Gastrocnemius medialis (tissue), 4 donors: Measurements from ENCODE around the gene DPH3. TPM values are rescaled to one million over a fixed set of nuclear protein-coding genes. Genes with fewer than 3 reads are reported as not detected.

ENCODE experiments used
- ATAC-seq, 2 donors: fragments of 150-250 bp; one replicate each; pipeline ENCODE4 v1.9.1; 2016
- DNase-seq, 2 donors: peaks; one replicate each; pipeline ENCODE4 v3.0.0-alpha.2; 2019
- H3K27ac ChIP-seq, 4 donors: fragments of 200-600 bp; sonication (generic); 1 replicate in 1 of 4; 2 replicates in 3 of 4; pipeline ENCODE4 v1.5.1; 2016 to 2018; ENCODE audit warnings: mild to moderate bottlenecking in 2 of 4, moderate library complexity in 1 of 4
- H3K27me3 ChIP-seq, 3 donors: fragments of 200-600 bp; sonication (generic) in 2 of 3; 1 replicate in 1 of 3; 2 replicates in 2 of 3; pipeline versions ENCODE4 v1.5.1 to v1.6.0; 2016 to 2019; ENCODE audit warnings: mild to moderate bottlenecking in 1 of 3, moderate library complexity in 1 of 3
- H3K36me3 ChIP-seq, 2 donors: fragments of 200-600 bp; sonication (generic) in 1 of 2; one replicate each; pipeline ENCODE4 v1.5.1; 2017 to 2018
- H3K4me1 ChIP-seq, 2 donors: fragments of 200-600 bp; sonication (generic) in 1 of 2; one replicate each; pipeline ENCODE4 v1.5.1; 2016 to 2017; ENCODE audit warnings: mild to moderate bottlenecking in 2 of 2
- H3K4me3 ChIP-seq, 4 donors: fragments of 200-600 bp; sonication (generic) in 3 of 4; 1 replicate in 1 of 4; 2 replicates in 3 of 4; pipeline ENCODE4 v1.5.1; 2016 to 2019; ENCODE audit warnings: mild to moderate bottlenecking in 2 of 4
- H3K9me3 ChIP-seq, 3 donors: fragments of 200-600 bp; sonication (generic) in 2 of 3; 1 replicate in 1 of 3; 2 replicates in 2 of 3; pipeline ENCODE4 v1.5.1; 2016 to 2019
- CTCF ChIP-seq, 5 experiments: fragments of 450-650 bp in 3 of 5; fragments of 200-600 bp in 2 of 5; sonication (generic) in 2 of 5; IDR thresholded peaks in 4 of 5; conservative IDR thresholded peaks in 1 of 5; 1 replicate in 4 of 5; 2 replicates in 1 of 5; pipeline ENCODE4 v1.5.1; 2016 to 2019; ENCODE audit warnings: antibody characterized with exemption in 5 of 5, mild to moderate bottlenecking in 3 of 5, moderate library complexity in 3 of 5
- POLR2A ChIP-seq, 2 donors: fragments of 450-650 bp; IDR thresholded peaks; one replicate each; pipeline ENCODE4 v1.6.1; 2017; ENCODE audit warnings: antibody characterized with exemption in 2 of 2, mild to moderate bottlenecking in 2 of 2, moderate library complexity in 2 of 2
- in situ Hi-C, 4 donors: fragments of 200-750 bp; cut with MboI; loops; one replicate each; pipeline versions ENCODE4 v1.15.0 to v1.8.0; 2017; ENCODE audit warnings: low sequenced_read_pairs in 4 of 4
- intact Hi-C: fragments of 100-400 bp; cut with DNase I; formaldehyde crosslinking; loops from one replicate; pipeline ENCODE4 v1.15.1; 2023; ENCODE audit warnings: low total_unique reads
- total RNA-seq, 4 donors: library from RNA; depleted of rRNA; stranded (reverse); fragments of >200 nt; gene quantifications; one replicate each; pipeline versions ENCODE4 v1.1.0 to v1.2.3, GENCODE V29; 2016

The DPH3 gene
- total RNA-seq, 4 donors from 2014 or later: 40.3 to 66.6 (median 44.2) TPM

GRCh38 chr3:16300881-16301359, 36.2 kb upstream of the DPH3 start:
- Histone ChIP-seq H3K4me3 (no peak overlapping the region), H3K27ac (no peak overlapping the region), H3K4me1 (peaks cover 0 to 22% of the 10 kb centered on the region in 2 donors), H3K27me3 (no peaks in the 10 kb centered on the region), H3K9me3 (no peaks in the 10 kb centered on the region), H3K36me3 (peaks cover 0 to 24% of the 10 kb centered on the region in 2 donors)
- intact Hi-C loops: no loop called here
- no peak for TF ChIP-seq CTCF (IDR thresholded peaks at IDR 0.05 in 4 of 5, conservative IDR thresholded peaks at IDR 0.05 in 1 of 5)
- no peak for TF ChIP-seq POLR2A (IDR thresholded peaks at IDR 0.05)
- DNase-seq (no peak), ATAC-seq (no peak)
- in situ Hi-C loops: no loop called here

- intact Hi-C loops: no loop called here
- DNase-seq: no peak
- in situ Hi-C loops: no loop called here
- Histone ChIP-seq H3K27me3 (no peaks in the 10 kb centered on the region), H3K9me3 (no peaks in the 10 kb centered on the region), H3K36me3 (peaks cover 0 to 26% of the 10 kb centered on the region in 2 donors), H3K4me1 (peaks cover 0 to 22% of the 10 kb centered on the region in 2 donors), H3K27ac (no peak overlapping the region), H3K4me3 (no peak overlapping the region)
- TF ChIP-seq CTCF (IDR thresholded peaks at IDR 0.05 in 4 of 5, conservative IDR thresholded peaks at IDR 0.05 in 1 of 5): no peak
- TF ChIP-seq POLR2A (IDR thresholded peaks at IDR 0.05): no peak
- ATAC-seq: no peak
These were observed 35.6 kb upstream of the DPH3 start for GRCh38 chr3:16300307-16300706.

- ATAC-seq (no peak), DNase-seq (no peak)
- intact Hi-C loops (no loop called here), in situ Hi-C loops (loop anchor here in 2 of 4 donors (25.0 kb wide), 2 partner anchors 888 to 1438 kb away; partner anchors contain the start of gene TBC1D5 (in 1 of the 2))
- Histone ChIP-seq H3K27ac (no peak overlapping the region), H3K27me3 (no peaks in the 10 kb centered on the region), H3K4me1 (peaks cover 0 to 22% of the 10 kb centered on the region in 2 donors), H3K9me3 (no peaks in the 10 kb centered on the region), H3K4me3 (no peak overlapping the region), H3K36me3 (peaks cover 0 to 26% of the 10 kb centered on the region in 2 donors)
- TF ChIP-seq CTCF (IDR thresholded peaks at IDR 0.05 in 4 of 5, conservative IDR thresholded peaks at IDR 0.05 in 1 of 5): no peak
- no peak for TF ChIP-seq POLR2A (IDR thresholded peaks at IDR 0.05)
These were observed 35.0 kb upstream of the DPH3 start for GRCh38 chr3:16299746-16300145.

- Histone ChIP-seq H3K27ac (no peak overlapping the region), H3K4me3 (no peak overlapping the region), H3K36me3 (peaks cover 0 to 26% of the 10 kb centered on the region in 2 donors), H3K9me3 (no peaks in the 10 kb centered on the region), H3K27me3 (no peaks in the 10 kb centered on the region), H3K4me1 (peaks cover 0 to 22% of the 10 kb centered on the region in 2 donors)
- TF ChIP-seq POLR2A (IDR thresholded peaks at IDR 0.05): no peak
- in situ Hi-C loops (loop anchor here in 2 of 4 donors (25.0 kb wide), 2 partner anchors 888 to 1438 kb away; partner anchors contain the start of gene TBC1D5 (in 1 of the 2)), intact Hi-C loops (no loop called here)
- ATAC-seq (no peak), DNase-seq (no peak)
These were observed 34.1 kb upstream of the DPH3 start for GRCh38 chr3:16298891-16299290.

GRCh38 chr3:16297997-16298885, 33.5 kb upstream of the DPH3 start:
- TF ChIP-seq POLR2A (IDR thresholded peaks at IDR 0.05) (no peak), CTCF (IDR thresholded peaks at IDR 0.05 in 4 of 5, conservative IDR thresholded peaks at IDR 0.05 in 1 of 5) (no peak)
- in situ Hi-C loops (loop anchor here in 2 of 4 donors (25.0 kb wide), 2 partner anchors 889 to 1439 kb away; partner anchors contain the start of gene TBC1D5 (in 1 of the 2)), intact Hi-C loops (no loop called here)
- Histone ChIP-seq H3K27me3 (no peaks in the 10 kb centered on the region), H3K9me3 (no peaks in the 10 kb centered on the region), H3K36me3 (peaks cover 0 to 25% of the 10 kb centered on the region in 2 donors), H3K27ac (no peak overlapping the region), H3K4me1 (peaks cover 0 to 22% of the 10 kb centered on the region in 2 donors), H3K4me3 (no peak overlapping the region)
- ATAC-seq (no peak), DNase-seq (no peak)
